ENCODE results near the gene FAM200A. TPM values are rescaled to one million over a fixed set of nuclear protein-coding genes. Genes with fewer than 3 reads are reported as not detected.

The FAM200A gene
- total RNA-seq, 4 donors from 2014 or later = 2.1 to 3.8 (median 3.3) TPM

GRCh38 chr7:99531354-99531765 lies 20.6 kb downstream of the FAM200A start:
- Histone ChIP-seq H3K27ac (replicated peaks in 1 of 4) (no peak overlapping the region), H3K27me3 (no peaks in the 10 kb centered on the region), H3K9me3 (peaks cover 10 to 60% (median 35%) of the 10 kb centered on the region in 4 donors), H3K4me1 (no peaks in the 10 kb centered on the region), H3K4me3 (no peak overlapping the region), H3K36me3 (peaks cover 57 to 74% (median 70%) of the 10 kb centered on the region in 4 donors)
- TF ChIP-seq POLR2AphosphoS5 (IDR thresholded peaks at IDR 0.05) (no peak), POLR2A (IDR thresholded peaks at IDR 0.05; ENCODE audit: low read depth) (no peak), EP300 (IDR thresholded peaks at IDR 0.05) (no peak), CTCF (IDR thresholded peaks at IDR 0.05) (no peak)
- no peak for DNase-seq (ENCODE audit: extremely low spot score)
- intact Hi-C loops (cut with DNase I) = no loop called here
- 96% methylated on average over 12 of the region's 12 CpGs for WGBS

GRCh38 chr7:99525713-99526440 lies 26.0 kb downstream of the FAM200A start:
- Histone ChIP-seq H3K27me3 (no peaks in the 10 kb centered on the region), H3K9me3 (peaks cover 0 to 25% (median 8%) of the 10 kb centered on the region in 4 donors), H3K4me3 (no peak overlapping the region), H3K27ac (replicated peaks in 1 of 4) (no peak overlapping the region), H3K36me3 (peaks cover 56 to 85% (median 69%) of the 10 kb centered on the region in 4 donors), H3K4me1 (no peaks in the 10 kb centered on the region)
- DNase-seq (ENCODE audit: extremely low spot score) = no peak
- intact Hi-C loops (cut with DNase I) = no loop called here
- no peak for TF ChIP-seq CTCF (IDR thresholded peaks at IDR 0.05)
- TF ChIP-seq POLR2A (IDR thresholded peaks at IDR 0.05; ENCODE audit: low read depth) = no peak
- 96% methylated on average over 21 of the region's 21 CpGs for WGBS

GRCh38 chr7:99521399-99521798 lies 30.5 kb downstream of the FAM200A start:
- no peaks in the 10 kb centered on the region for H3K27me3 ChIP-seq
- H3K4me1 ChIP-seq = no peaks in the 10 kb centered on the region
- WGBS = 88% methylated on average over 3 of the region's 3 CpGs
- no peak for DNase-seq (ENCODE audit: extremely low spot score)
- no peak overlapping the region for H3K27ac ChIP-seq (replicated peaks in 1 of 4)
- TF ChIP-seq POLR2A (IDR thresholded peaks at IDR 0.05; ENCODE audit: low read depth) = no peak
- no peaks in the 10 kb centered on the region for H3K9me3 ChIP-seq
- intact Hi-C loops (cut with DNase I) = no loop called here
- no peak overlapping the region for H3K4me3 ChIP-seq
- H3K36me3 ChIP-seq = peaks cover 29 to 82% (median 58%) of the 10 kb centered on the region in 4 donors

- TF ChIP-seq POLR2A (IDR thresholded peaks at IDR 0.05; ENCODE audit: low read depth) (no peak), POLR2AphosphoS5 (IDR thresholded peaks at IDR 0.05) (no peak), EP300 (IDR thresholded peaks at IDR 0.05) (no peak), CTCF (IDR thresholded peaks at IDR 0.05) (no peak)
- Histone ChIP-seq H3K4me3 (no peak overlapping the region), H3K27me3 (no peaks in the 10 kb centered on the region), H3K9me3 (no peaks in the 10 kb centered on the region), H3K27ac (replicated peaks in 1 of 4) (no peak overlapping the region), H3K4me1 (peaks cover 0 to 3% (median 0%) of the 10 kb centered on the region in 4 donors), H3K36me3 (peaks cover 13 to 91% (median 71%) of the 10 kb centered on the region in 4 donors)
- DNase-seq (ENCODE audit: extremely low spot score) = no peak
- WGBS = 100% methylated on average over 1 of the region's 1 CpG
- intact Hi-C loops (cut with DNase I) = no loop called here
Measured at GRCh38 chr7:99514050-99514449, 37.9 kb downstream of the FAM200A start.

GRCh38 chr7:99505324-99505662 lies 46.6 kb downstream of the FAM200A start:
- peak overlapping the region; percentile 90 to 96 (median 94) for H3K27ac ChIP-seq (replicated peaks in 1 of 4)
- peaks cover 33 to 55% (median 46%) of the 10 kb centered on the region in 4 donors for H3K4me1 ChIP-seq
- no peaks in the 10 kb centered on the region for H3K9me3 ChIP-seq
- H3K36me3 ChIP-seq = peaks cover 0 to 10% (median 7%) of the 10 kb centered on the region in 4 donors
- no peak for DNase-seq (ENCODE audit: extremely low spot score)
- intact Hi-C loops (cut with DNase I) = no loop called here
- 5% methylated on average over 9 of the region's 11 CpGs for WGBS
- H3K27me3 ChIP-seq = no peaks in the 10 kb centered on the region
- peak overlapping the region; percentile 80 to 92 (median 86) for H3K4me3 ChIP-seq
- TF ChIP-seq POLR2A (IDR thresholded peaks at IDR 0.05; ENCODE audit: low read depth) = no peak
- no peak for TF ChIP-seq CTCF (IDR thresholded peaks at IDR 0.05)
- TF ChIP-seq POLR2AphosphoS5 (IDR thresholded peaks at IDR 0.05) = no peak
- no peak for TF ChIP-seq EP300 (IDR thresholded peaks at IDR 0.05)
